HepG2 (cell line): ENCODE data around the gene L3MBTL4. TPM values are rescaled to one million over a fixed set of nuclear protein-coding genes. Genes with fewer than 3 reads are reported as not detected.

ENCODE experiments used
- ATAC-seq: fragments of 200-7000 bp; cut with Tn5 transposase; 3 replicates; pipeline ENCODE4 v1.9.1; 2020; ENCODE audit warnings: mild to moderate bottlenecking, moderate library complexity
- BruUV-seq: library from RNA; stranded (reverse); fragments of 400-500 nt; replicated peaks from 2 replicates; lab custom pipeline; 2021; lab: Mats Ljungman, UMichigan
- CTCF ChIA-PET: fragments of 300-600 bp; formaldehyde crosslinking; extraction: SDS; loops from one replicate; lab custom pipeline; 2021; ENCODE audit warnings: low total read pairs, inconsistent platforms, low intra/inter-chr PET ratio; lab: Yijun Ruan, JAX
- POLR2A ChIA-PET: fragments of 350-600 bp; sonication (Branson Sonifier 250); formaldehyde crosslinking; loops from one replicate; lab custom pipeline; 2020; ENCODE audit warnings: antibody characterized with exemption, inconsistent platforms; lab: Yijun Ruan, JAX
- DNase-seq: peaks from one replicate; pipeline ENCODE4 v3.0.0-alpha.2; 2015; ENCODE audit warnings: low spot score
- FAIRE-seq: peaks from 3 replicates; lab custom pipeline; 2011; peaks lifted over from hg19 to GRCh38; lab: Jason Lieb, UNC
- H2AFZ ChIP-seq: one replicate; pipeline ENCODE4 v1.6.1; 2011; ENCODE audit warnings: low read length, inconsistent platforms
- H3K27ac ChIP-seq: fragments of 300-600 bp; 3 replicates; pipeline ENCODE4 v1.8.0; 2011; ENCODE audit warnings: mixed run types, mild to moderate bottlenecking, mixed read lengths, low read length, inconsistent platforms; ENCODE audit not compliant: insufficient read depth; ENCODE audit errors: extremely low read length
- H3K27me3 ChIP-seq, 2 experiments: fragments of 200-600 bp in 1 of 2; 2 replicates in 1 of 2; 3 replicates in 1 of 2; pipeline versions ENCODE4 v1.6.0 to v1.8.0; 2011; ENCODE audit warnings: low read length in 2 of 2, mild to moderate bottlenecking in 2 of 2, moderate library complexity in 2 of 2, inconsistent platforms in 1 of 2; ENCODE audit not compliant: insufficient read depth in 2 of 2, control insufficient read depth in 1 of 2
- H3K36me3 ChIP-seq, 2 experiments: fragments of 200-600 bp in 1 of 2; replicated peaks in 1 of 2; 2 replicates in 1 of 2; 3 replicates in 1 of 2; pipeline versions ENCODE4 v1.5.1 to v1.8.0; 2011; ENCODE audit warnings: low read length in 2 of 2, inconsistent platforms in 1 of 2; ENCODE audit not compliant: insufficient read depth in 2 of 2, control insufficient read depth in 1 of 2
- H3K4me1 ChIP-seq: 2 replicates; pipeline ENCODE4 v1.5.1; 2012; ENCODE audit warnings: low read length, inconsistent platforms; ENCODE audit not compliant: insufficient read depth
- H3K4me2 ChIP-seq: 2 replicates; pipeline ENCODE4 v1.6.0; 2011; ENCODE audit warnings: low read depth, low read length, inconsistent platforms
- H3K4me3 ChIP-seq, 3 experiments: fragments of 200-600 bp in 1 of 3; sonication (generic), shearing (Covaris generic) in 1 of 3; replicated peaks in 1 of 3; 2 replicates each; pipeline ENCODE4 v1.5.1; 2011 to 2016; ENCODE audit warnings: low read length in 3 of 3, inconsistent platforms in 2 of 3, low read depth in 2 of 3, mild to moderate bottlenecking in 2 of 3, control low read depth in 1 of 3, mixed read lengths in 1 of 3; ENCODE audit not compliant: insufficient read depth in 1 of 3
- H3K79me2 ChIP-seq: one replicate; pipeline ENCODE4 v1.6.1; 2011; ENCODE audit warnings: low read length, inconsistent platforms; ENCODE audit not compliant: insufficient read depth
- H3K9ac ChIP-seq: 2 replicates; pipeline ENCODE4 v1.6.0; 2011; ENCODE audit warnings: mild to moderate bottlenecking, low read depth, low read length, inconsistent platforms; ENCODE audit not compliant: insufficient read depth
- H3K9me3 ChIP-seq: 2 replicates; pipeline ENCODE4 v1.5.1; 2012; ENCODE audit warnings: mild to moderate bottlenecking, low read length
- H4K20me1 ChIP-seq: 2 replicates; pipeline ENCODE4 v1.6.0; 2011; ENCODE audit warnings: inconsistent platforms, mild to moderate bottlenecking, low read length, moderate library complexity; ENCODE audit not compliant: insufficient read depth
- ATF2 ChIP-seq: sonication (generic); formaldehyde crosslinking; IDR thresholded peaks from 2 replicates; pipeline ENCODE4 v1.4.0; 2020; ENCODE audit warnings: missing genetic modification reagents
- KDM6A ChIP-seq: IDR thresholded peaks from 2 replicates; pipeline ENCODE4 v1.6.1; 2016; ENCODE audit warnings: low read depth
- MBNL3 ChIP-seq: fragments of 250-450 bp; sonication (Bioruptor Pico); conservative IDR thresholded peaks from 2 replicates; pipeline ENCODE4 v1.8.0; 2022; ENCODE audit warnings: mild to moderate bottlenecking, inconsistent platforms
- MIER2 ChIP-seq: IDR thresholded peaks from 2 replicates; pipeline ENCODE4 v1.6.1; 2016; ENCODE audit warnings: missing biosample characterization, missing genetic modification reagents
- MNT ChIP-seq: fragments of 450-650 bp; IDR thresholded peaks from 2 replicates; pipeline ENCODE4 v1.6.1; 2016
- NFATC3 ChIP-seq: sonication (generic); formaldehyde crosslinking; IDR thresholded peaks from 2 replicates; pipeline ENCODE4 v1.5.1; 2020; ENCODE audit warnings: mild to moderate bottlenecking, missing genetic modification reagents
- RAD51 ChIP-seq: fragments of 450-650 bp; IDR thresholded peaks from 2 replicates; pipeline ENCODE4 v1.6.1; 2016; ENCODE audit warnings: borderline replicate concordance
- TRAFD1 ChIP-seq: sonication (generic); formaldehyde crosslinking; IDR thresholded peaks from 2 replicates; pipeline ENCODE4 v1.5.1; 2020; ENCODE audit warnings: missing genetic modification reagents, mild to moderate bottlenecking, borderline replicate concordance
- ZNF12 ChIP-seq: sonication (generic); formaldehyde crosslinking; IDR thresholded peaks from 2 replicates; pipeline ENCODE4 v1.5.0; 2020; ENCODE audit warnings: missing genetic modification reagents
- ZNF124 ChIP-seq: sonication (generic); formaldehyde crosslinking; IDR thresholded peaks from 2 replicates; pipeline ENCODE4 v1.4.0; 2020; ENCODE audit warnings: missing genetic modification reagents
- ZNF556 ChIP-seq: sonication (generic); formaldehyde crosslinking; IDR thresholded peaks from 2 replicates; pipeline ENCODE4 v1.4.0; 2020; ENCODE audit warnings: mild to moderate bottlenecking, missing genetic modification reagents, borderline replicate concordance
- ZNF746 ChIP-seq: sonication (generic); formaldehyde crosslinking; IDR thresholded peaks from 2 replicates; pipeline ENCODE4 v1.8.0; 2022; ENCODE audit warnings: mild to moderate bottlenecking, missing genetic modification reagents
- ZNF850 ChIP-seq: sonication (generic); formaldehyde crosslinking; conservative IDR thresholded peaks from 2 replicates; pipeline ENCODE4 v1.9.0; 2021; ENCODE audit warnings: mild to moderate bottlenecking, missing genetic modification reagents
- ZSCAN9 ChIP-seq: IDR thresholded peaks from 2 replicates; pipeline ENCODE4 v1.6.1; 2016; ENCODE audit warnings: borderline replicate concordance
- WGBS: methylation state at CpG from one replicate; pipeline ENCODE4 v1.1.6; 2017; ENCODE audit warnings: low lambda C conversion rate; 5-methylcytosine and 5-hydroxymethylcytosine counted together
- in situ Hi-C: cut with HindIII; loops from 2 replicates; pipeline ENCODE4 v1.10.0; 2017; ENCODE audit warnings: low pct_unique_long_range_greater_than_20kb; ENCODE audit not compliant: extremely low pct_ligation_motif_present
- intact Hi-C: fragments of 100-400 bp; cut with micrococcal nuclease; formaldehyde crosslinking; loops from one replicate; pipeline ENCODE4 v1.10.0; 2022; ENCODE audit not compliant: unreplicated experiment
- polyA plus RNA-seq, 8 experiments: library from polyadenylated mRNA; depleted of rRNA in 3 of 8; stranded (reverse) in 7 of 8; unstranded in 1 of 8; fragments of >200 nt; fragmentation: Illumina TruSeq in 4 of 8; extraction: Trizol in 4 of 8; gene quantifications; 2 replicates each; pipeline versions ENCODE4 v1.2.1 to v1.2.3, GENCODE V29; 2011 to 2016; ENCODE audit warnings: low read depth in 4 of 8, missing spikeins in 1 of 8, mixed read lengths in 1 of 8; ENCODE audit not compliant: insufficient read depth in 1 of 8
- total RNA-seq, 5 experiments: library from RNA; depleted of rRNA; stranded (reverse); fragments of >200 nt; fragmentation: Illumina TruSeq; extraction: Trizol; gene quantifications; 2 replicates each; pipeline ENCODE4 v1.2.3, GENCODE V29; 2016; ENCODE audit warnings: low read depth in 1 of 5

L3MBTL4 gene
- total and polyA plus RNA-seq, 2 of the 13 experiments (the other 11 are each of a cell fraction or from before 2014, with no cell fraction given) = 10.8 to 13.3 TPM

- TF ChIP-seq ZSCAN9 (CRISPR knock-in tag) (no peak), RAD51 (no peak), ATF2 (CRISPR knock-in tag) (no peak), MBNL3 (no peak), MIER2 (CRISPR knock-in tag) (no peak)
- TF ChIP-seq, all 625 proteins: peak for 0
These were observed 143.9 kb downstream of the L3MBTL4 start (continued) for GRCh38 chr18:6270771-6271216.

- Histone ChIP-seq H3K4me3 (no peak overlapping the region), H3K9ac (no peak overlapping the region), H3K27ac (no peak overlapping the region), H3K27me3 (no peaks in the 10 kb centered on the region), H3K36me3 (0 out of 5 replicates have a peak, but pooled peaks cover 0 to 6% of the 10 kb centered on the region in 2 experiments), H3K4me2 (no peak overlapping the region), H3K4me1 (no peaks in the 10 kb centered on the region), H4K20me1 (no peaks in the 10 kb centered on the region), H2AFZ (no peak overlapping the region), H3K9me3 (no peaks in the 10 kb centered on the region), H3K79me2 (no peaks in the 10 kb centered on the region)
- FAIRE-seq = no peak
- intact Hi-C loops = no loop called here
- 95% methylated on average over 12 of the region's 12 CpGs for WGBS
- CTCF ChIA-PET = no interaction called here
- ATAC-seq = no peak
- TF ChIP-seq ZNF124 (no peak), NFATC3 (CRISPR knock-in tag) (no peak), ZNF12 (CRISPR knock-in tag) (no peak), ZNF746 (CRISPR knock-in tag) (no peak), MNT (no peak), ZNF850 (CRISPR knock-in tag) (no peak), ZNF556 (no peak), KDM6A (CRISPR knock-in tag) (no peak), TRAFD1 (no peak)
- DNase-seq = no peak
- in situ Hi-C loops = no loop called here
- no TSS peak for BruUV-seq
- POLR2A ChIA-PET = no interaction called here
These were observed 144.9 kb downstream of the L3MBTL4 start for GRCh38 chr18:6269660-6270332.
